HL-60 (cell line): ENCODE measurements around the gene FOXJ3.

ENCODE experiments used
- DNase-seq, 2 experiments: peaks; one replicate each; pipeline ENCODE4 v3.0.0-alpha.2; 2010 to 2020; ENCODE audit warnings: low read depth in 1 of 2, low spot score in 1 of 2
- H3K27ac ChIP-seq: fragments of 250-450 bp; sonication (Bioruptor Pico); replicated peaks from 2 replicates; pipeline ENCODE4 v1.5.1; 2020; ENCODE audit warnings: mild to moderate bottlenecking, moderate library complexity
- H3K27me3 ChIP-seq: fragments of 250-450 bp; sonication (Bioruptor Pico); 2 replicates; pipeline ENCODE4 v1.5.1; 2021; ENCODE audit warnings: mild to moderate bottlenecking, moderate library complexity; ENCODE audit not compliant: insufficient read depth, poor library complexity, severe bottlenecking
- H3K4me3 ChIP-seq: replicated peaks from 2 replicates; pipeline ENCODE4 v1.5.1; 2011; ENCODE audit warnings: mild to moderate bottlenecking, control low read depth, low read length; ENCODE audit not compliant: insufficient read depth
- GABPA ChIP-seq: IDR thresholded peaks from 2 replicates; pipeline ENCODE4 v1.6.1; 2012; ENCODE audit warnings: low read depth
- POLR2AphosphoS5 ChIP-seq: IDR thresholded peaks from 2 replicates; pipeline ENCODE4 v1.6.1; 2012; ENCODE audit warnings: low read depth
- SPI1 ChIP-seq: IDR thresholded peaks from 2 replicates; pipeline ENCODE4 v1.6.1; 2012; ENCODE audit warnings: low read depth, mild to moderate bottlenecking, borderline replicate concordance
- TF ChIP-seq, protein P1 (sequence below): IDR thresholded peaks from one replicate; pipeline ENCODE4 v1.5.1; 2011; ENCODE audit warnings: low read length, control low read depth, inconsistent platforms; ENCODE audit not compliant: insufficient read depth
- TF ChIP-seq, protein P2 (sequence below): IDR thresholded peaks from 2 replicates; pipeline ENCODE4 v1.6.1; 2012; ENCODE audit warnings: low read depth; ENCODE audit not compliant: insufficient replicate concordance

FOXJ3 gene

DNA sequence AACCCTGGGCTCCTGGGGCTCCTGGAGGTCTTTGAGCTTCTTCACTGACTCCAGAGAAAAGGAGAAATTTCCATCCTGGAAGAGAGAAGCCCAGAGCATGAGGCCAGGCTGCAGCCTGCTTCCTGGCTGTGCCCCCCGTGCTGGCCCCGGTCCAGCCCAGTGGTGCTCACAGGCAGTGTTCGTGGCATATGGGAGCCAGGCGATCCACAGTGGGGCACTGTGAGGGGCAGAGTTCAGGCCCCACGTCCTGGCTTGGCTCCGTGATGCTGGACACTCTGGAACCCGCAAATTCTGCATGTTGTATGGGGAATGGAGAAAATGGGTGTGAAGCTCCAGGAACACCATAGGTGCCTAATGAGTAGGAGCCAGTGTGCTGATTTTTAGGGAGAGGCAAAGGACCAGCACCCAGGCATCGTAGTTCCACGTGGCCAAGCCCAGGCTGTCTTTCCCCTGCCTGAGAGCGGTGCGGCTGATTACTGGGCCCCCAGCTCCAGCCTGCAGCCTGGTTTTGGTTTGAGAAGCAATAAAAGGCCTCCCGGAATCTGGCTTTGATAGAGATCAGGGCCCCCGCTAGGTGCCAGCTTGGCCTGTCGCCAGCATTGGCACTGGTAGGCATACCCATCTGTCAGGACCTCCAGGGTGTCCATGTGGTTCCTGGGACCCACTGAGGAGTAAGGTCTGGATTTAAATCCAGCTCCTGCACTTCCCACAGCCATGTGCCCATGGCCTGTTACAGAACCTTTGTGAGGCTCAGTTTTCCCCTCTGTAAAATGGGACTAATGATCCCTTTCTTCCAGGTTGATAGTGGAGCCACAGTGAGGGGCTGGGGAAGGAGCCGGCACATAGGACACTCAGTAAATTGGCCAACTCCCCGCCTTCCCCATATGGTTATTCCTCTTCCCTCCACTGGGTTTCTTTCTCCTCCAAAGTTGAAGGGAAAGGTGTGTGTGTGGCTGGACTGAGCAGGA, 171.2 kb downstream of the FOXJ3 start:
- H3K4me3 ChIP-seq, result no peak overlapping the region
- TF ChIP-seq POLR2AphosphoS5 (no peak), GABPA (no peak), SPI1 (no peak)
- TF ChIP-seq, protein P1, sequence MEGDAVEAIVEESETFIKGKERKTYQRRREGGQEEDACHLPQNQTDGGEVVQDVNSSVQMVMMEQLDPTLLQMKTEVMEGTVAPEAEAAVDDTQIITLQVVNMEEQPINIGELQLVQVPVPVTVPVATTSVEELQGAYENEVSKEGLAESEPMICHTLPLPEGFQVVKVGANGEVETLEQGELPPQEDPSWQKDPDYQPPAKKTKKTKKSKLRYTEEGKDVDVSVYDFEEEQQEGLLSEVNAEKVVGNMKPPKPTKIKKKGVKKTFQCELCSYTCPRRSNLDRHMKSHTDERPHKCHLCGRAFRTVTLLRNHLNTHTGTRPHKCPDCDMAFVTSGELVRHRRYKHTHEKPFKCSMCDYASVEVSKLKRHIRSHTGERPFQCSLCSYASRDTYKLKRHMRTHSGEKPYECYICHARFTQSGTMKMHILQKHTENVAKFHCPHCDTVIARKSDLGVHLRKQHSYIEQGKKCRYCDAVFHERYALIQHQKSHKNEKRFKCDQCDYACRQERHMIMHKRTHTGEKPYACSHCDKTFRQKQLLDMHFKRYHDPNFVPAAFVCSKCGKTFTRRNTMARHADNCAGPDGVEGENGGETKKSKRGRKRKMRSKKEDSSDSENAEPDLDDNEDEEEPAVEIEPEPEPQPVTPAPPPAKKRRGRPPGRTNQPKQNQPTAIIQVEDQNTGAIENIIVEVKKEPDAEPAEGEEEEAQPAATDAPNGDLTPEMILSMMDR, result no peak
- TF ChIP-seq, protein P2, sequence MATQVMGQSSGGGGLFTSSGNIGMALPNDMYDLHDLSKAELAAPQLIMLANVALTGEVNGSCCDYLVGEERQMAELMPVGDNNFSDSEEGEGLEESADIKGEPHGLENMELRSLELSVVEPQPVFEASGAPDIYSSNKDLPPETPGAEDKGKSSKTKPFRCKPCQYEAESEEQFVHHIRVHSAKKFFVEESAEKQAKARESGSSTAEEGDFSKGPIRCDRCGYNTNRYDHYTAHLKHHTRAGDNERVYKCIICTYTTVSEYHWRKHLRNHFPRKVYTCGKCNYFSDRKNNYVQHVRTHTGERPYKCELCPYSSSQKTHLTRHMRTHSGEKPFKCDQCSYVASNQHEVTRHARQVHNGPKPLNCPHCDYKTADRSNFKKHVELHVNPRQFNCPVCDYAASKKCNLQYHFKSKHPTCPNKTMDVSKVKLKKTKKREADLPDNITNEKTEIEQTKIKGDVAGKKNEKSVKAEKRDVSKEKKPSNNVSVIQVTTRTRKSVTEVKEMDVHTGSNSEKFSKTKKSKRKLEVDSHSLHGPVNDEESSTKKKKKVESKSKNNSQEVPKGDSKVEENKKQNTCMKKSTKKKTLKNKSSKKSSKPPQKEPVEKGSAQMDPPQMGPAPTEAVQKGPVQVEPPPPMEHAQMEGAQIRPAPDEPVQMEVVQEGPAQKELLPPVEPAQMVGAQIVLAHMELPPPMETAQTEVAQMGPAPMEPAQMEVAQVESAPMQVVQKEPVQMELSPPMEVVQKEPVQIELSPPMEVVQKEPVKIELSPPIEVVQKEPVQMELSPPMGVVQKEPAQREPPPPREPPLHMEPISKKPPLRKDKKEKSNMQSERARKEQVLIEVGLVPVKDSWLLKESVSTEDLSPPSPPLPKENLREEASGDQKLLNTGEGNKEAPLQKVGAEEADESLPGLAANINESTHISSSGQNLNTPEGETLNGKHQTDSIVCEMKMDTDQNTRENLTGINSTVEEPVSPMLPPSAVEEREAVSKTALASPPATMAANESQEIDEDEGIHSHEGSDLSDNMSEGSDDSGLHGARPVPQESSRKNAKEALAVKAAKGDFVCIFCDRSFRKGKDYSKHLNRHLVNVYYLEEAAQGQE, result no peak
- no peak overlapping the region for H3K27ac ChIP-seq
- H3K27me3 ChIP-seq, result no peaks in the 10 kb centered on the region
- DNase-seq, result no peak

DNA sequence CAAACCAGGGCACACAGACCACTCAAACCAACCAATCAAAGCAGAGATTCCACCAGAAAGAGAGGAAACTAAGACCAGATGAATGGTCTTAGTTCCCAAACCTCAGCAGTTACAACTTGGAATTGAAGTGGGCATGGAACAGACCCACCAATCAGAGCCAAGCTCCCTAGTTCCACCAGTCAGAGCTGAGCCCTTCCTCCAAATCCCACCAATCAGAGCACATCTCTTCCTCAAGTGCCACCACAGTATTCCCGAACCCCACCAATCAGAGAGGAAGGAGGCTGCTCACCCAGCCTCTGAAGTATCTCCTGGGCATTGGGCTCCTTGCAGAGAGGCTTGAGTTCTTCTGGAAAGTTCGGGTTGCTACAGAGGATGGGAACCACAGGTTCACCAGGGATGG, 171.9 kb downstream of the FOXJ3 start:
- no peak overlapping the region for H3K4me3 ChIP-seq
- DNase-seq, result no peak
- no peak overlapping the region for H3K27ac ChIP-seq
- TF ChIP-seq, protein P1, result no peak
- no peak for TF ChIP-seq GABPA
- TF ChIP-seq, protein P2, result no peak
- TF ChIP-seq POLR2AphosphoS5, result no peak
- no peak for TF ChIP-seq SPI1
- H3K27me3 ChIP-seq, result no peaks in the 10 kb centered on the region

DNA sequence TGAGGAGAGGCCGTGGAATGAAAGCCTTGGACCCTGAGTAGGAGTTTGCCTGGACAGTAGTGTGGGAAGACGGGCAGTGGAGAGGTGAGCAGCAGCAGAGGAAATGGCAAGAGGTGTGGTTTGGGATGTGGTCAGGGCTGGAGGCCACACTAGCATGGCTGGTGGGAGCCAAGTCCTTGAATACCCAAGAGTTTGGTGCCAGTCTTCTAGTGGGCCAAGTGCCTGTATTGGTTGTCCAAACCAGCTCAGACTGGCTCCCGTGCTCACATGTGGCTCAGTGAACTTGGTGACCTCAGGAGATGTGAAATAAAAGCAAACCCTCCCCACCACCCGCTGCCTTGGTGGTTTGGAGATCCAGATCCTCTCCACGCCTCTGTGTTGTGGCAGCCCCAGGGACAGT, 172.9 kb downstream of the FOXJ3 start:
- DNase-seq, result peak in 1 of 2 experiments; percentile 32
- H3K4me3 ChIP-seq, result no peak overlapping the region
- H3K27me3 ChIP-seq, result no peaks in the 10 kb centered on the region
- TF ChIP-seq, protein P1, result no peak
- TF ChIP-seq POLR2AphosphoS5 (no peak), SPI1 (no peak), GABPA (no peak)
- TF ChIP-seq, protein P2, result no peak
- H3K27ac ChIP-seq, result no peak overlapping the region
